Mesendoderm (in vitro differentiated cells): ENCODE measurements around the gene CCNA1. TPM values are rescaled to one million over a fixed set of nuclear protein-coding genes. Genes with fewer than 3 reads are reported as not detected.

Source experiments
- DNase-seq: peaks from one replicate; pipeline ENCODE4 v3.0.0; 2013
- H2AK5ac ChIP-seq: 2 replicates; pipeline ENCODE4 v1.6.1; 2013; ENCODE audit warnings: low read length, inconsistent platforms
- H2BK120ac ChIP-seq: 2 replicates; pipeline ENCODE4 v1.6.1; 2013; ENCODE audit warnings: low read depth, mild to moderate bottlenecking, low read length, moderate library complexity, mixed read lengths
- H2BK15ac ChIP-seq: replicated peaks from 2 replicates; pipeline ENCODE4 v1.6.1; 2013; ENCODE audit warnings: low read depth, mild to moderate bottlenecking, moderate library complexity
- H2BK5ac ChIP-seq: 2 replicates; pipeline ENCODE4 v1.6.1; 2013; ENCODE audit warnings: low read length, inconsistent platforms
- H3K18ac ChIP-seq: 2 replicates; pipeline ENCODE4 v1.6.1; 2013; ENCODE audit warnings: mild to moderate bottlenecking, low read length, mixed read lengths
- H3K23ac ChIP-seq: one replicate; pipeline ENCODE4 v1.6.1; 2013; ENCODE audit warnings: low read length
- H3K27ac ChIP-seq: 2 replicates; pipeline ENCODE4 v1.5.1; 2013; ENCODE audit warnings: low read depth, mild to moderate bottlenecking, inconsistent platforms, low read length, moderate library complexity
- H3K27me3 ChIP-seq: 2 replicates; pipeline ENCODE4 v1.6.1; 2013; ENCODE audit warnings: low read length, control low read depth, mild to moderate bottlenecking, inconsistent platforms; ENCODE audit not compliant: insufficient read depth, poor library complexity
- H3K36me3 ChIP-seq: 2 replicates; pipeline ENCODE4 v1.6.1; 2013; ENCODE audit warnings: low read length, inconsistent platforms; ENCODE audit not compliant: control insufficient read depth, insufficient read depth
- H3K4ac ChIP-seq: one replicate; pipeline ENCODE4 v1.6.1; 2013; ENCODE audit warnings: low read depth, mild to moderate bottlenecking, low read length, moderate library complexity
- H3K4me1 ChIP-seq: 2 replicates; pipeline ENCODE4 v1.6.1; 2013; ENCODE audit warnings: low read depth, low read length, inconsistent platforms; ENCODE audit not compliant: control insufficient read depth
- H3K4me2 ChIP-seq: 2 replicates; pipeline ENCODE4 v1.6.1; 2013; ENCODE audit warnings: low read length
- H3K4me3 ChIP-seq: 2 replicates; pipeline ENCODE4 v1.5.1; 2013; ENCODE audit warnings: mild to moderate bottlenecking, low read length
- H3K56ac ChIP-seq: one replicate; pipeline ENCODE4 v1.6.1; 2013; ENCODE audit warnings: low read length
- H3K79me1 ChIP-seq: 2 replicates; pipeline ENCODE4 v1.6.1; 2013; ENCODE audit warnings: low read length, inconsistent platforms
- H3K79me2 ChIP-seq: 2 replicates; pipeline ENCODE4 v1.6.1; 2013; ENCODE audit warnings: mild to moderate bottlenecking, low read length; ENCODE audit not compliant: control insufficient read depth, insufficient read depth
- H3K9ac ChIP-seq: 2 replicates; pipeline ENCODE4 v1.6.1; 2013; ENCODE audit warnings: low read length, inconsistent platforms
- H4K5ac ChIP-seq: one replicate; pipeline ENCODE4 v1.6.1; 2013; ENCODE audit warnings: low read length
- H4K8ac ChIP-seq: one replicate; pipeline ENCODE4 v1.6.1; 2013; ENCODE audit warnings: low read depth, mild to moderate bottlenecking, control low read depth, low read length, moderate library complexity
- WGBS: extraction: QIAGEN DNeasy Blood & Tissue Kit; methylation state at CpG from one replicate; pipeline ENCODE4 v1.1.7; 2013; ENCODE audit warnings: low lambda C conversion rate, missing lambda C conversion rate; ENCODE audit not compliant: insufficient coverage; ENCODE audit errors: extremely low coverage; 5-methylcytosine and 5-hydroxymethylcytosine counted together
- polyA plus RNA-seq, 2 experiments: library from polyadenylated mRNA; stranded (reverse); fragments of 200-250 nt; gene quantifications; one replicate each; pipeline ENCODE4 v1.2.3, GENCODE V29; 2013

Gene CCNA1
- 1.6 TPM for polyA plus RNA-seq (2013, experiment 1 of 2)
- 1.5 TPM for polyA plus RNA-seq (2013, experiment 2 of 2)

DNA sequence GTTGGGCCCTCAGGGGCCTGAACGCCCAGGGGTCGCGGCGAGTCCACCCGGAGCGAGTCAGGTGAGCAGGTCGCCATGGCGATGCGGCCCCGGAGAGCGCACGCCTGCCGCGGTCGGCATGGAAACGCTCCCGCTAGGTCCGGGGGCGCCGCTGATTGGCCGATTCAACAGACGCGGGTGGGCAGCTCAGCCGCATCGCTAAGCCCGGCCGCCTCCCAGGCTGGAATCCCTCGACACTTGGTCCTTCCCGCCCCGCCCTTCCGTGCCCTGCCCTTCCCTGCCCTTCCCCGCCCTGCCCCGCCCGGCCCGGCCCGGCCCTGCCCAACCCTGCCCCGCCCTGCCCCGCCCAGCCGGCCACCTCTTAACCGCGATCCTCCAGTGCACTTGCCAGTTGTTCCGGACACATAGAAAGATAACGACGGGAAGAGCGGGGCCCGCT is at the start of gene CCNA1:
TSS of gene CCNA1 (plus strand) at position 390 of the 439 bp plus-strand sequence. CDS start 562 bp downstream, outside the sequence.
- Histone ChIP-seq H4K5ac (no peak within 1 kb of the TSS), H3K79me2 (no peaks in the 10 kb centered on the region), H3K27ac (no peak within 1 kb of the TSS), H3K56ac (peak within 1 kb of the TSS; percentile 73), H3K9ac (peak within 1 kb of the TSS; percentile 21), H3K4me1 (no peaks in the 10 kb centered on the region), H3K23ac (no peak within 1 kb of the TSS), H3K4me2 (peak within 1 kb of the TSS; percentile 71), H2BK15ac (no peak within 1 kb of the TSS), H3K18ac (peak within 1 kb of the TSS; percentile 5), H2BK120ac (no peak within 1 kb of the TSS), H3K4ac (no peak within 1 kb of the TSS), H3K79me1 (no peaks in the 10 kb centered on the region), H2BK5ac (no peak within 1 kb of the TSS), H3K27me3 (peaks cover 19% of the 10 kb centered on the region), H3K4me3 (peak within 1 kb of the TSS; percentile 17), H4K8ac (no peak within 1 kb of the TSS), H2AK5ac (no peak within 1 kb of the TSS), H3K36me3 (no peaks in the 10 kb centered on the region)
- WGBS: no CpG with 5 or more reads among the region's 46 CpGs
- peak; percentile 75 for DNase-seq

DNA sequence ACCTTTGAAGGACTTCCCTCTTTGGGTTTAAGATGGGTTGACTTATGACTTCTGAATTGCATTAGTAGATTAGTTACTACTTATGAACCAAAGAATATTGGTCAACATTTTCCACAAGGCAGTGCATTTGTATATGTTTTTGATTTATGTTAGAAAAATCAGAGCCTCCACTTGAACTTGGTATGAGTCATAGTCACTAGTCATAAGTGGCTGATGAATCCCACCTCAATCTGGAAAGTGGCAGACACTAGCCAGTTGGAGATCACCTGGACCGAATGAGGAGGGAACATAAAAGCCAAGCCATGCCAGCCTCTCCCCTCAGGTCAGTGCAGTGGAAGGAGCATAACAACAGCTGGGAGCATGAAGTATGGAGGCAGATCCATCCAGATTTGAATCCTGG is 46.8 kb upstream of the CCNA1 start:
- H4K5ac ChIP-seq: no peak overlapping the region
- H3K27me3 ChIP-seq: no peaks in the 10 kb centered on the region
- H3K4ac ChIP-seq: no peak overlapping the region
- no peak overlapping the region for H4K8ac ChIP-seq
- H3K56ac ChIP-seq: no peak overlapping the region
- H3K27ac ChIP-seq: no peak overlapping the region
- H3K9ac ChIP-seq: no peak overlapping the region
- H3K4me1 ChIP-seq: no peaks in the 10 kb centered on the region
- H2BK15ac ChIP-seq: no peak overlapping the region
- no peak overlapping the region for H3K18ac ChIP-seq
- no peak overlapping the region for H2BK120ac ChIP-seq
- H2AK5ac ChIP-seq: no peak overlapping the region
- H3K36me3 ChIP-seq: no peaks in the 10 kb centered on the region
- H3K4me3 ChIP-seq: no peak overlapping the region
- no peak for DNase-seq
- H2BK5ac ChIP-seq: no peak overlapping the region
- H3K23ac ChIP-seq: no peak overlapping the region
- H3K79me2 ChIP-seq: no peaks in the 10 kb centered on the region
- WGBS: no CpG with 5 or more reads among the region's 1 CpG
- no peaks in the 10 kb centered on the region for H3K79me1 ChIP-seq
- no peak overlapping the region for H3K4me2 ChIP-seq

DNA sequence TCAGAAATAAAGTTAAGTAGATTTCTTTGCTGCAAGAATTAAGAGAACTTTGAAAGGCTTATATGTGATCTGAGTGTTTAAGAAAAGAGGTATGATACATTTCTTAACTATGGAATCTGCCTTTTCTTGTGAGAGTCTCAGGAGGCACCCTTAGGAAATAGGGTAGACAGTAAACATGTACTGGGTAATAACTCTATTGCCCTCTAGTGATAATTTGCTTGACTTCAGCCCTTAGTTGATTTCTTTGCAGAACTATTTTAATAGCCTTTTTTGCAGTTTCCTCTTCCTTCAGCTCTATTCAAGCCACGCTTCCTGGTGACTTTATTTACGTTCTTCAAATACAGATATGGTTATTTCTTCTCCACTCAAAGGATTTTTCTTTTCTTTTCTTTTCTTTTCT is 37.0 kb upstream of the CCNA1 start:
- no peak overlapping the region for H3K27ac ChIP-seq
- H3K4me3 ChIP-seq: no peak overlapping the region
- no peak overlapping the region for H4K5ac ChIP-seq
- no peak overlapping the region for H3K4ac ChIP-seq
- H3K18ac ChIP-seq: no peak overlapping the region
- no peak overlapping the region for H3K56ac ChIP-seq
- H2BK120ac ChIP-seq: no peak overlapping the region
- no peaks in the 10 kb centered on the region for H3K4me1 ChIP-seq
- H3K23ac ChIP-seq: no peak overlapping the region
- no peak overlapping the region for H2AK5ac ChIP-seq
- no peak overlapping the region for H3K9ac ChIP-seq
- no peak overlapping the region for H2BK15ac ChIP-seq
- WGBS: no CpG with 5 or more reads among the region's 2 CpGs
- peak; percentile 37 for DNase-seq
- no peak overlapping the region for H3K4me2 ChIP-seq
- H3K79me2 ChIP-seq: no peaks in the 10 kb centered on the region
- no peaks in the 10 kb centered on the region for H3K36me3 ChIP-seq
- H3K79me1 ChIP-seq: no peaks in the 10 kb centered on the region
- no peaks in the 10 kb centered on the region for H3K27me3 ChIP-seq
- no peak overlapping the region for H4K8ac ChIP-seq
- no peak overlapping the region for H2BK5ac ChIP-seq

DNA sequence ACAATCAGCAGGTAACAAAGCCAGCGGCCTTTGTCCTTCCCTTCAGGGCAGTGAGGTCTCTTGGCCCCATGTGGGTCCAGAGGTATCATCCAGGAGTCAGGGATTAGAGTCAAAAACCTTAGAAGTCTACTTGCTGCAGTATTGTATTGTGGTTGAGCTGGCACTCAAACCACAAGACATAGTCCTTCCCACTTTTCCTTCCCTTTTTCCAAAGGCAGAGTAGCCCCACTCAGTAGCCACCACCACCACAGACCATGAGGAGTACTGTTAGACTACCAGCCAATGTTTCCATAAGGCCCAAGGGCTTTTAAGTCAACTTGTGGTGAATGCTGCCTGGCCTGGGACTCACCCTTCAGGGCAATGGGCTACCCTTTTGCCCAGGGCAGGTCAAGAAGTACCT is 27.1 kb upstream of the CCNA1 start:
- H3K4me3 ChIP-seq: no peak overlapping the region

DNA sequence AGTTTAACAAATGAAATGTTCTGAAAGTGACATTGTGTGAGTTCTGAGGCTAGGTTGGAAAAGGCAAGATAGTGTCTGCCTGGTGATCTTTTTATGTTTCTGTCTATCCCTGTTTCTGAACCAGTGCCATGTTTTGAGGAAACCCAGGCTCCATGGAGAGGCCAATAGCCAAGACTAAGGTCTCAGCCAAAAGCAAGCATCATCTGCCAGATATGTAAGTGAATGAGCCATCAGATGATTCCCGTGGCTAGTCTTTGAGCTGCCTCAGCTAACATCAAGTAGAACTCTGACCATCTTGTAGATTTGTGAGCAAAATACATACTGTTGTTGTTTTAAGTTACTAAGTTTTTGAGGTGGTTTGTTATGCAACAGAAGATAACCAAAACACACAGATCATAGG is 19.6 kb upstream of the CCNA1 start:
- H3K56ac ChIP-seq: no peak overlapping the region
- no peak overlapping the region for H3K4me2 ChIP-seq
- H3K79me1 ChIP-seq: no peaks in the 10 kb centered on the region
- H3K4me1 ChIP-seq: no peaks in the 10 kb centered on the region
- no peak overlapping the region for H3K23ac ChIP-seq
- no peak overlapping the region for H3K18ac ChIP-seq
- H3K36me3 ChIP-seq: no peaks in the 10 kb centered on the region
- H3K27ac ChIP-seq: no peak overlapping the region
- H2BK15ac ChIP-seq: no peak overlapping the region
- H2AK5ac ChIP-seq: no peak overlapping the region
- H3K9ac ChIP-seq: no peak overlapping the region
- no peak overlapping the region for H3K4ac ChIP-seq
- H4K5ac ChIP-seq: no peak overlapping the region
- H2BK5ac ChIP-seq: no peak overlapping the region
- WGBS: no CpG with 5 or more reads among the region's 1 CpG
- no peaks in the 10 kb centered on the region for H3K79me2 ChIP-seq
- H4K8ac ChIP-seq: no peak overlapping the region
- no peak overlapping the region for H2BK120ac ChIP-seq
- no peak for DNase-seq
- H3K4me3 ChIP-seq: no peak overlapping the region
- H3K27me3 ChIP-seq: no peaks in the 10 kb centered on the region

More for the DNA sequence above, 27.1 kb upstream of the CCNA1 start:
- H3K27ac ChIP-seq: no peak overlapping the region
- H3K36me3 ChIP-seq: no peaks in the 10 kb centered on the region
- no peaks in the 10 kb centered on the region for H3K79me1 ChIP-seq
- WGBS: no CpG with 5 or more reads among the region's 1 CpG
- H3K4me2 ChIP-seq: no peak overlapping the region
- H3K4ac ChIP-seq: no peak overlapping the region
- no peak overlapping the region for H4K5ac ChIP-seq
- H3K4me1 ChIP-seq: no peaks in the 10 kb centered on the region
- no peaks in the 10 kb centered on the region for H3K27me3 ChIP-seq
- H3K23ac ChIP-seq: no peak overlapping the region
- no peaks in the 10 kb centered on the region for H3K79me2 ChIP-seq
- no peak overlapping the region for H2BK15ac ChIP-seq
- H2AK5ac ChIP-seq: no peak overlapping the region
- H3K56ac ChIP-seq: no peak overlapping the region
- no peak for DNase-seq
- H4K8ac ChIP-seq: no peak overlapping the region
- no peak overlapping the region for H3K9ac ChIP-seq
- H2BK120ac ChIP-seq: no peak overlapping the region
- no peak overlapping the region for H3K18ac ChIP-seq
- H2BK5ac ChIP-seq: no peak overlapping the region

DNA sequence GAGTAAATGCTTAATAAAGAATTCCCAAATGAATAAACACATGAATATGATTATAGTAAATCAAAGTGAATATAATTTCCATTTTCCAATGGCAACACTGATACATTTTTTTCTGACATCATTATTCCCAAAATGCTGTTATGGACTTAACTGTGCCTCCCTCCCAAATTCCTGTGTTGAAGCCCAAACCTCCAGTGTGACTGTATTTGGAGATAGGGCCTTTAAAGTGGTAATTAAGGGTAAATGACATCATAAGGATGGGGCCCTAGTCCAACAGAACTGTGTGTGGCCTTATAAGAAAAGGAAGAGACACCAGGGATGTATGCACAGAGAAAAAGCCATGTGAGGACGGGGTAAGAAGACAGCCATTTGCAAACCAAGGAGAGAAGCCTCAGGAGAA is 19.1 kb upstream of the CCNA1 start:
- Histone ChIP-seq H3K56ac (no peak overlapping the region), H2BK15ac (no peak overlapping the region), H3K18ac (no peak overlapping the region), H3K36me3 (no peaks in the 10 kb centered on the region), H4K8ac (no peak overlapping the region), H3K27ac (no peak overlapping the region), H3K79me2 (no peaks in the 10 kb centered on the region), H3K4me1 (peaks cover 4% of the 10 kb centered on the region), H4K5ac (no peak overlapping the region), H3K4me3 (no peak overlapping the region), H2AK5ac (no peak overlapping the region), H3K27me3 (no peaks in the 10 kb centered on the region), H2BK5ac (no peak overlapping the region), H3K9ac (no peak overlapping the region), H3K4me2 (no peak overlapping the region), H3K23ac (no peak overlapping the region), H3K79me1 (no peaks in the 10 kb centered on the region), H2BK120ac (no peak overlapping the region), H3K4ac (no peak overlapping the region)
- DNase-seq: no peak
- WGBS: no CpG with 5 or more reads among the region's 1 CpG
